Heart left ventricle (tissue), 16 donors: ENCODE results near the gene FSHR. TPM values are rescaled to one million over a fixed set of nuclear protein-coding genes. Genes with fewer than 3 reads are reported as not detected.

Experiments used
- ATAC-seq, 4 donors: fragments of 200-7000 bp; cut with Tn5 transposase; one replicate each; pipeline ENCODE4 v1.9.1; 2020 to 2022; ENCODE audit warnings: moderate library complexity in 4 of 4, mild to moderate bottlenecking in 3 of 4, moderate number of reproducible peaks in 1 of 4
- DNase-seq, 5 donors: peaks; one replicate each; pipeline ENCODE4 v3.0.0-alpha.2; 2020
- H3K27ac ChIP-seq, 12 donors: fragments of 200-600 bp; sonication (generic) in 4 of 12; one replicate each; pipeline versions ENCODE4 v1.5.0 to v1.8.0; 2016 to 2022; ENCODE audit warnings: mild to moderate bottlenecking in 2 of 12
- H3K27me3 ChIP-seq, 9 donors: fragments of 200-600 bp; sonication (generic) in 2 of 9; one replicate each; pipeline versions ENCODE4 v1.5.1 to v1.8.0; 2016 to 2022; ENCODE audit warnings: mild to moderate bottlenecking in 3 of 9
- H3K36me3 ChIP-seq, 9 donors: fragments of 200-600 bp; sonication (generic) in 2 of 9; one replicate each; pipeline versions ENCODE4 v1.5.0 to v1.8.0; 2018 to 2022; ENCODE audit warnings: mild to moderate bottlenecking in 2 of 9
- H3K4me1 ChIP-seq, 12 donors: fragments of 200-600 bp; sonication (generic) in 4 of 12; one replicate each; pipeline versions ENCODE4 v1.5.0 to v1.8.0; 2016 to 2022; ENCODE audit warnings: mild to moderate bottlenecking in 3 of 12
- H3K4me3 ChIP-seq, 12 donors: fragments of 200-600 bp; sonication (generic) in 4 of 12; one replicate each; pipeline versions ENCODE4 v1.5.0 to v1.8.0; 2017 to 2022; ENCODE audit warnings: mild to moderate bottlenecking in 9 of 12, moderate library complexity in 4 of 12
- H3K9me3 ChIP-seq, 12 donors: fragments of 200-600 bp; sonication (generic) in 4 of 12; one replicate each; pipeline versions ENCODE4 v1.5.0 to v1.8.0; 2016 to 2022; ENCODE audit warnings: mild to moderate bottlenecking in 1 of 12
- CTCF ChIP-seq, 12 donors: fragments of 200-600 bp; sonication (generic) in 4 of 12; IDR thresholded peaks; one replicate each; pipeline versions ENCODE4 v1.5.0 to v1.8.0; 2018 to 2022; ENCODE audit warnings: antibody characterized with exemption in 12 of 12, mild to moderate bottlenecking in 5 of 12
- POLR2A ChIP-seq, 2 donors: fragments of 450-650 bp; IDR thresholded peaks; one replicate each; pipeline ENCODE4 v1.6.1; 2017; ENCODE audit warnings: antibody characterized with exemption in 2 of 2, mild to moderate bottlenecking in 2 of 2, moderate library complexity in 2 of 2
- WGBS, 4 donors: extraction: QIAGEN DNeasy Blood & Tissue Kit in 2 of 4; methylation state at CpG; one replicate each; pipeline versions ENCODE4 v1.1.5 to v1.1.7; 2013 to 2018; 5-methylcytosine and 5-hydroxymethylcytosine counted together
- intact Hi-C, 10 donors: fragments of 100-400 bp; cut with DNase I; formaldehyde crosslinking; loops; one replicate each; pipeline versions ENCODE4 v1.11.1 to v1.14.2; 2022
- polyA plus RNA-seq, 2 donors: library from polyadenylated mRNA; stranded (reverse); fragments of 200-250 nt; gene quantifications; one replicate each; pipeline ENCODE4 v1.2.3, GENCODE V29; 2013
- total RNA-seq, 9 donors: library from RNA; depleted of rRNA in 2 of 9; stranded (reverse); fragments of >200 nt in 2 of 9; fragmentation: NEBNext Ultra II Directional in 3 of 9; extraction: Animal tissue kit (Norgen Biotek cat#: 25700) in 3 of 9; gene quantifications; one replicate each; pipeline versions ENCODE4 v1.1.0 to v1.2.4, GENCODE V29; 2016 to 2023
- donor health status: ischemic (EF 13 %, LVEDD 7.1; RV severe dilation, severe dysfunction).
- donor health status: healthy with polysubstance abuse.
- donor health status: DM: no; HTN: yes; CAD: no.
- donor health status: DM: no; HTN: no; CAD: no.
- donor health status: ischemic (EF 25% LVEDD 6.9; RV normal size, moderate dysfunction).
- donor health status: ischemic (EF 25% LVEDD 5.7; RV mildly dilated, moderate dysfunction).
- donor health status: healthy.
- donor health status: DM: yes; HTN: yes; CAD: no.
- donor health status: ischemic (EF 35%, LVEDD 5.7; RV mildly dilated, moderate dysfunction).
- donor health status: nonischemic (EF 11% LVEDD 7.7; RV severe dilation, severe dysfunction).
- donor health status: DM: yes; HTN: yes; CAD: no.
- donor health status: PGD.
- donor health status: ischemic (EF 29% LVEDD 5.4; RV normal size, mild dysfunction).
- donor health status: nonischemic (EF 23%, LVEDD 6.1; RV moderate dilation, normal function).

The FSHR gene
- total and polyA plus RNA-seq, 11 donors = 0.19 to 0.75 (median 0.39) TPM; not detected in 5

GRCh38 chr2:48982887-48983435, 171.4 kb downstream of the FSHR start:
- no peak for ATAC-seq
- intact Hi-C loops = no loop called here
- WGBS, 4 donors = 87 to 90% (median 89%) methylated on average over 4 of the region's 4 CpGs

GRCh38 chr2:48980846-48981245, 173.5 kb downstream of the FSHR start:
- no peak for DNase-seq
- H3K27me3 ChIP-seq = no peaks in the 10 kb centered on the region
- H3K27ac ChIP-seq = no peak overlapping the region
- no peaks in the 10 kb centered on the region for H3K36me3 ChIP-seq
- no peak overlapping the region for H3K4me3 ChIP-seq
- WGBS, 4 donors = 86 to 90% (median 88%) methylated on average over 2 of the region's 2 CpGs
- no peaks in the 10 kb centered on the region for H3K9me3 ChIP-seq
- intact Hi-C loops = no loop called here
- TF ChIP-seq POLR2A (IDR thresholded peaks at IDR 0.05) (no peak), CTCF (IDR thresholded peaks at IDR 0.05) (no peak)
- H3K4me1 ChIP-seq = no peaks in the 10 kb centered on the region
- ATAC-seq = no peak

More at GRCh38 chr2:48982887-48983435, 171.4 kb downstream of the FSHR start:
- Histone ChIP-seq H3K27me3 (no peaks in the 10 kb centered on the region), H3K4me3 (no peak overlapping the region), H3K27ac (no peak overlapping the region), H3K36me3 (no peaks in the 10 kb centered on the region), H3K9me3 (no peaks in the 10 kb centered on the region), H3K4me1 (no peaks in the 10 kb centered on the region)
- TF ChIP-seq POLR2A (IDR thresholded peaks at IDR 0.05) = no peak
- TF ChIP-seq CTCF (IDR thresholded peaks at IDR 0.05) = no peak
- DNase-seq = no peak

DNA sequence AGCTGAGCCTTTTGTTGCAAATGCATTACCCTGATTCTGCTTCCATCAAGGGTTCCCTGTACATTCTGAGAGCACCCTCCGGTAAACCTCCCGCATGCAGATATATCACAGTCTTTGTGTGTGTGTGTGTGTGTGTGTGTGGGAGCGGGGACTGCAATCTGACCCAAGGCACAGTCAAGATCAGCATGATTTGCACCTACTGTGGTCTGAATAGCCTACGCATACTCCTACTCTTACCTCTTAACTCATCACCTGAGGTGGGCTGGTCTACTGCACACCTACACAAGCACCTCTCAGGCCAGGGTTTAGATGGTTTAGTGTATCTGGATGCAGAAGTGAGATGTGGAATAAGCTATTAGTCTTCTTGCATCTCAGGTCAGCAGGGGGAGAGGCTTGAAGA, 174.6 kb downstream of the FSHR start:
- TF ChIP-seq POLR2A (IDR thresholded peaks at IDR 0.05) (no peak), CTCF (IDR thresholded peaks at IDR 0.05) (no peak)
- ATAC-seq (no peak), DNase-seq (no peak)
- Histone ChIP-seq H3K36me3 (no peaks in the 10 kb centered on the region), H3K9me3 (no peaks in the 10 kb centered on the region), H3K27me3 (no peaks in the 10 kb centered on the region), H3K4me1 (no peaks in the 10 kb centered on the region), H3K27ac (no peak overlapping the region), H3K4me3 (no peak overlapping the region)
- intact Hi-C loops = no loop called here
- WGBS, 4 donors = 93 to 99% (median 96%) methylated on average over 4 of the region's 4 CpGs

DNA sequence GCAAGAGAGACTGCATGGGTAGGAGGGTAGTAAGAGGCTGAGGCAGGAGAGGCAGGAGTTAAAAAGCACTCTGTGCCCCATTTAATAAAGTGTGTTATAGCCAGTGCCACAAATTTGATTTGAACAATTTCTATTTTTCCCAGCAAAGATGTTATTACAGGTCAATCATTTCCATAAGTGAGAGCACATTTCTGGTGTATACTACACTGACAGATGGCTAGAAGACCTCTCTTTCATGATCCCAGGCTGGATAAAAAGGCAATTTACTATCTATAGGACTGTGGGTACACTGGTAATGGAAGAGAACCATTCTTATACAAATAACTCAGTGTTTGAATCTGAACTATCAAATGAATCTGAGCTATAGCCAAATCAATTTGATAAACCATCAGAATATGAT, 176.2 kb downstream of the FSHR start:
- H3K4me1 ChIP-seq = no peaks in the 10 kb centered on the region
- H3K9me3 ChIP-seq = no peaks in the 10 kb centered on the region
- no peaks in the 10 kb centered on the region for H3K27me3 ChIP-seq
- TF ChIP-seq POLR2A (IDR thresholded peaks at IDR 0.05) (no peak), CTCF (IDR thresholded peaks at IDR 0.05) (no peak)
- ATAC-seq (no peak), DNase-seq (no peak)
- intact Hi-C loops = no loop called here
- H3K4me3 ChIP-seq = no peak overlapping the region
- no peaks in the 10 kb centered on the region for H3K36me3 ChIP-seq
- no peak overlapping the region for H3K27ac ChIP-seq
